Skeletal muscle cell (primary cell): ENCODE data around the gene PRPF31.
A peak's percentile ranks its signal among the peaks of the same experiment; 100 is the strongest.

Experiments used
- DNase-seq: peaks from one replicate; pipeline ENCODE4 v3.0.0-alpha.2; 2010; ENCODE audit warnings: low read depth
- H3K4me3 ChIP-seq: 2 replicates; pipeline ENCODE4 v1.5.1; 2011; ENCODE audit warnings: low read depth, mild to moderate bottlenecking, control low read depth, low read length, moderate library complexity

Gene PRPF31

GRCh38 chr19:54179921-54180461 lies 64.4 kb downstream of the PRPF31 start:
- no peak overlapping the region for H3K4me3 ChIP-seq
- peak; percentile 45 for DNase-seq

- DNase-seq, result no peak
- no peak overlapping the region for H3K4me3 ChIP-seq
Observed at GRCh38 chr19:54180691-54181091, 65.1 kb downstream of the PRPF31 start.
